ENCODE measurements around the gene RIN2. TPM values are rescaled to one million over a fixed set of nuclear protein-coding genes. Genes with fewer than 3 reads are reported as not detected.

RIN2 gene
- total and polyA plus RNA-seq, 7 experiments from 2014 or later: 0.57 to 20.8 (median 1.3) TPM; not detected in 3

DNA sequence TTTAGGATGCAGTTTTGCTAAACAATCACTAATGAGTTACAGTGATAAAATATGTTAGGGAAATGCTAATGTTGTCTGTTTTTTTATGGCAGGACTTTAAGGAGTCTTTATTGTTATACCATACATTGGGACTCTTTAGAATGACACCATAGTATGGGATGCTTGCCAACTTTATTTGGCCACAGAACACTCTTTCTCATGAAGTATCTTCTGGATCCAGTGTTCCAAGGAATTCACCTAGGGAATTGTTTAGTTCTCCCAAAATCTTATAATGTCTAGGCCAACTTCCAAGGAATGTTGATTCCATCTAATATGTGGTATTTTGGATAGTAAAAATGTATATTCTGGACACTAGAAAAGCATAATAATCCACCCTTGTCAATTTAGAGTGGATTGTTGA, 3.3 kb downstream of the RIN2 start:
- no peak for DNase-seq
- POLR2A ChIA-PET: no interaction called here
- intact Hi-C loops (cut with micrococcal nuclease): no loop called here
- H3K27ac ChIP-seq (ENCODE audit: low read depth, low read length): no peak overlapping the region
- no peak for ATAC-seq
- Mint-ChIP-seq H3K4me3 (no peak overlapping the region), H3K36me3 (no peaks in the 10 kb centered on the region), H3K4me1 (peaks cover 0 to 4% (median 0%) of the 10 kb centered on the region in 7 donors), H3K27me3 (peaks cover 18 to 46% (median 40%) of the 10 kb centered on the region in 5 donors), H3K27ac (no peak overlapping the region), H3K9me3 (peaks cover 0 to 3% (median 0%) of the 10 kb centered on the region in 11 donors)
- H3K4me3 ChIP-seq (ENCODE audit: low read length): no peak overlapping the region
- CTCF ChIA-PET: no interaction called here
- H3K9me3 ChIP-seq (ENCODE audit: control insufficient read depth in 2 of 3, low read length in 3 of 3): no peaks in the 10 kb centered on the region
- no peaks in the 10 kb centered on the region for H3K27me3 ChIP-seq (ENCODE audit: control insufficient read depth in 2 of 2, insufficient read depth in 2 of 2, low read length in 2 of 2)
- H3K4me1 ChIP-seq (ENCODE audit: control insufficient read depth in 2 of 2, insufficient read depth in 2 of 2, low read length in 2 of 2): no peaks in the 10 kb centered on the region
- H3K36me3 ChIP-seq (ENCODE audit: control insufficient read depth in 2 of 3, insufficient read depth in 3 of 3, low read length in 3 of 3): no peaks in the 10 kb centered on the region

- H3K4me1 Mint-ChIP-seq: peaks cover 0 to 3% (median 0%) of the 10 kb centered on the region in 7 donors
- H3K9me3 Mint-ChIP-seq: peaks cover 0 to 3% (median 0%) of the 10 kb centered on the region in 11 donors
- H3K36me3 ChIP-seq (ENCODE audit: control insufficient read depth in 2 of 3, insufficient read depth in 3 of 3, low read length in 3 of 3): no peaks in the 10 kb centered on the region
- no peaks in the 10 kb centered on the region for H3K9me3 ChIP-seq (ENCODE audit: control insufficient read depth in 2 of 3, low read length in 3 of 3)
- no peaks in the 10 kb centered on the region for H3K4me1 ChIP-seq (ENCODE audit: control insufficient read depth in 2 of 2, insufficient read depth in 2 of 2, low read length in 2 of 2)
- no peak for DNase-seq
- H3K4me3 ChIP-seq (ENCODE audit: low read length): no peak overlapping the region
- POLR2A ChIA-PET: no interaction called here
- H3K27ac Mint-ChIP-seq: no peak overlapping the region
- CTCF ChIA-PET: no interaction called here
- peaks cover 14 to 41% (median 39%) of the 10 kb centered on the region in 5 donors for H3K27me3 Mint-ChIP-seq
- H3K36me3 Mint-ChIP-seq: no peaks in the 10 kb centered on the region
- H3K4me3 Mint-ChIP-seq: no peak overlapping the region
- H3K27ac ChIP-seq (ENCODE audit: low read depth, low read length): no peak overlapping the region
- intact Hi-C loops (cut with micrococcal nuclease): no loop called here
- ATAC-seq: no peak
- H3K27me3 ChIP-seq (ENCODE audit: control insufficient read depth in 2 of 2, insufficient read depth in 2 of 2, low read length in 2 of 2): no peaks in the 10 kb centered on the region
These were observed 3.8 kb downstream of the RIN2 start for GRCh38 chr20:19761841-19762240.

GRCh38 chr20:19764207-19764606, 6.1 kb downstream of the RIN2 start:
- POLR2A ChIA-PET: no interaction called here
- Mint-ChIP-seq H3K4me1 (no peaks in the 10 kb centered on the region), H3K4me3 (no peak overlapping the region), H3K36me3 (no peaks in the 10 kb centered on the region), H3K27ac (no peak overlapping the region), H3K27me3 (peaks cover 10 to 45% (median 22%) of the 10 kb centered on the region in 5 donors), H3K9me3 (peaks cover 0 to 5% (median 0%) of the 10 kb centered on the region in 11 donors)
- H3K4me3 ChIP-seq (ENCODE audit: low read length): no peak overlapping the region
- no peaks in the 10 kb centered on the region for H3K27me3 ChIP-seq (ENCODE audit: control insufficient read depth in 2 of 2, insufficient read depth in 2 of 2, low read length in 2 of 2)
- intact Hi-C loops (cut with micrococcal nuclease): no loop called here
- H3K36me3 ChIP-seq (ENCODE audit: control insufficient read depth in 2 of 3, insufficient read depth in 3 of 3, low read length in 3 of 3): no peaks in the 10 kb centered on the region
- H3K9me3 ChIP-seq (ENCODE audit: control insufficient read depth in 2 of 3, low read length in 3 of 3): no peaks in the 10 kb centered on the region
- H3K27ac ChIP-seq (ENCODE audit: low read depth, low read length): no peak overlapping the region
- no peak for ATAC-seq
- no peaks in the 10 kb centered on the region for H3K4me1 ChIP-seq (ENCODE audit: control insufficient read depth in 2 of 2, insufficient read depth in 2 of 2, low read length in 2 of 2)
- CTCF ChIA-PET: interaction anchor here (0.7 kb wide), 1 partner anchor 31 kb away, joined by 3 read pairs; no protein-coding TSS in a partner anchor
- no peak for DNase-seq

GRCh38 chr20:19765266-19765665, 7.2 kb downstream of the RIN2 start:
- Histone ChIP-seq H3K27ac (ENCODE audit: low read depth, low read length) (no peak overlapping the region), H3K27me3 (ENCODE audit: control insufficient read depth in 2 of 2, insufficient read depth in 2 of 2, low read length in 2 of 2) (no peaks in the 10 kb centered on the region), H3K9me3 (ENCODE audit: control insufficient read depth in 2 of 3, low read length in 3 of 3) (no peaks in the 10 kb centered on the region), H3K4me1 (ENCODE audit: control insufficient read depth in 2 of 2, insufficient read depth in 2 of 2, low read length in 2 of 2) (no peaks in the 10 kb centered on the region), H3K4me3 (ENCODE audit: low read length) (no peak overlapping the region), H3K36me3 (ENCODE audit: control insufficient read depth in 2 of 3, insufficient read depth in 3 of 3, low read length in 3 of 3) (no peaks in the 10 kb centered on the region)
- no peak overlapping the region for H3K27ac Mint-ChIP-seq
- ChIA-PET POLR2A (no interaction called here), CTCF (no interaction called here)
- H3K27me3 Mint-ChIP-seq: peaks cover 5 to 43% (median 16%) of the 10 kb centered on the region in 5 donors
- H3K4me3 Mint-ChIP-seq: no peak overlapping the region
- H3K36me3 Mint-ChIP-seq: no peaks in the 10 kb centered on the region
- intact Hi-C loops (cut with micrococcal nuclease): no loop called here
- DNase-seq (no peak), ATAC-seq (no peak)
- peaks cover 0 to 2% (median 0%) of the 10 kb centered on the region in 7 donors for H3K4me1 Mint-ChIP-seq
- peaks cover 0 to 3% (median 0%) of the 10 kb centered on the region in 11 donors for H3K9me3 Mint-ChIP-seq

DNA sequence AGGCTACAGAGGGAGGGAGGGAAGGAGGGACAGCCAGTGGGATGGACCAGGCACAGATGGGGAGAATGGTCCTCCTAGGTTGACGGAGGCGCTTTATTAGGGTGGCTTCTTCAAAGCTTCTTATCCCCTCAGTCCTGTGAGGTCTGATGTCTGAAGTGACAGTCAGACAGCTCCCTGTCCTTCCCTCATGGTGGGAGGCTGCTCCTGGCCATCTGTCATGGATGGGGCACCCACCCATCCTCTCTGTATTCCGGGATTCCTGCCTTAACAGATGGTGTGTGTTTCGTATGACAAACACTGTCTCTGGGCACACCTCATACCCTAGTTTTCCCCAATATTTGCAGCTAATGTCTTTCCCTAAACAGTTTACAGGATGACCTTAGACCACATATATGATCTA, 7.9 kb downstream of the RIN2 start:
- Histone ChIP-seq H3K4me3 (ENCODE audit: low read length) (no peak overlapping the region), H3K27me3 (ENCODE audit: control insufficient read depth in 2 of 2, insufficient read depth in 2 of 2, low read length in 2 of 2) (no peaks in the 10 kb centered on the region), H3K9me3 (ENCODE audit: control insufficient read depth in 2 of 3, low read length in 3 of 3) (no peaks in the 10 kb centered on the region), H3K4me1 (ENCODE audit: control insufficient read depth in 2 of 2, insufficient read depth in 2 of 2, low read length in 2 of 2) (no peaks in the 10 kb centered on the region), H3K36me3 (ENCODE audit: control insufficient read depth in 2 of 3, insufficient read depth in 3 of 3, low read length in 3 of 3) (no peaks in the 10 kb centered on the region), H3K27ac (ENCODE audit: low read depth, low read length) (no peak overlapping the region)
- Mint-ChIP-seq H3K36me3 (no peaks in the 10 kb centered on the region), H3K27me3 (peaks cover 5 to 36% (median 19%) of the 10 kb centered on the region in 5 donors), H3K27ac (no peak overlapping the region), H3K4me1 (peaks cover 0 to 2% (median 0%) of the 10 kb centered on the region in 7 donors), H3K4me3 (no peak overlapping the region), H3K9me3 (peaks cover 0 to 3% (median 0%) of the 10 kb centered on the region in 11 donors)
- ATAC-seq (no peak), DNase-seq (no peak)
- POLR2A ChIA-PET: no interaction called here
- intact Hi-C loops (cut with micrococcal nuclease): no loop called here
- CTCF ChIA-PET: no interaction called here

DNA sequence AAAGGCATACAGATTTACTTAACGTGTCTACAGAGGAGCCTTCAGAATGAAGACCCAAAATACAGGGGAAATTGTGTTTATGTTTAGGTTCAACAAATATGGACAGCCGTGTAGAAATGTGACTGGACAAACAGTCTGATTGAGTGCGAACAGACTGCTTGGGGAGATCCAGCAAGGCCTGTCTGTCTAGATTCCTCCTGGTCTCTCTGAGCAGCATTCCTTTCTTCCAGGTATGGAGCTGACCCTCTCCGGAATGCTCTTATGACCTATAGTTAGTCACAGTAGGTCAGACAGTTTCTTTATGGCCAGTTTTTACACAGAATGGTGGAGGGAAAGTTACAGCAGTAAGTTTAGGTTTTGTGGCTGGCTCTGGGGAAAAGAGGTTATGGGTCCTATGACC, 9.0 kb downstream of the RIN2 start:
- POLR2A ChIA-PET: no interaction called here
- intact Hi-C loops (cut with micrococcal nuclease): no loop called here
- CTCF ChIA-PET: no interaction called here

GRCh38 chr20:19768325-19768842, 10.3 kb downstream of the RIN2 start:
- H3K27ac Mint-ChIP-seq: no peak overlapping the region
- ATAC-seq (no peak), DNase-seq (no peak)
- CTCF ChIA-PET: no interaction called here
- intact Hi-C loops (cut with micrococcal nuclease): no loop called here
- peaks cover 0 to 2% (median 0%) of the 10 kb centered on the region in 7 donors for H3K4me1 Mint-ChIP-seq
- Histone ChIP-seq H3K36me3 (ENCODE audit: control insufficient read depth in 2 of 3, insufficient read depth in 3 of 3, low read length in 3 of 3) (no peaks in the 10 kb centered on the region), H3K4me1 (ENCODE audit: control insufficient read depth in 2 of 2, insufficient read depth in 2 of 2, low read length in 2 of 2) (no peaks in the 10 kb centered on the region), H3K27ac (ENCODE audit: low read depth, low read length) (no peak overlapping the region), H3K4me3 (ENCODE audit: low read length) (no peak overlapping the region), H3K27me3 (ENCODE audit: control insufficient read depth in 2 of 2, insufficient read depth in 2 of 2, low read length in 2 of 2) (no peaks in the 10 kb centered on the region), H3K9me3 (ENCODE audit: control insufficient read depth in 2 of 3, low read length in 3 of 3) (no peaks in the 10 kb centered on the region)
- no peaks in the 10 kb centered on the region for H3K36me3 Mint-ChIP-seq
- no peak overlapping the region for H3K4me3 Mint-ChIP-seq
- peaks cover 2 to 30% (median 15%) of the 10 kb centered on the region in 5 donors for H3K27me3 Mint-ChIP-seq
- POLR2A ChIA-PET: no interaction called here
- H3K9me3 Mint-ChIP-seq: peaks cover 0 to 2% (median 0%) of the 10 kb centered on the region in 11 donors

More for the DNA sequence above, 9.0 kb downstream of the RIN2 start:
- H3K4me3 Mint-ChIP-seq: no peak overlapping the region
- DNase-seq (no peak), ATAC-seq (no peak)
- H3K27ac ChIP-seq (ENCODE audit: low read depth, low read length): no peak overlapping the region
- H3K36me3 Mint-ChIP-seq: no peaks in the 10 kb centered on the region
- no peak overlapping the region for H3K27ac Mint-ChIP-seq
- H3K9me3 Mint-ChIP-seq: peaks cover 0 to 3% (median 0%) of the 10 kb centered on the region in 11 donors
- no peak overlapping the region for H3K4me3 ChIP-seq (ENCODE audit: low read length)
- H3K9me3 ChIP-seq (ENCODE audit: control insufficient read depth in 2 of 3, low read length in 3 of 3): no peaks in the 10 kb centered on the region
- H3K27me3 ChIP-seq (ENCODE audit: control insufficient read depth in 2 of 2, insufficient read depth in 2 of 2, low read length in 2 of 2): no peaks in the 10 kb centered on the region
- H3K4me1 ChIP-seq (ENCODE audit: control insufficient read depth in 2 of 2, insufficient read depth in 2 of 2, low read length in 2 of 2): no peaks in the 10 kb centered on the region
- H3K36me3 ChIP-seq (ENCODE audit: control insufficient read depth in 2 of 3, insufficient read depth in 3 of 3, low read length in 3 of 3): no peaks in the 10 kb centered on the region
- H3K4me1 Mint-ChIP-seq: peaks cover 0 to 2% (median 0%) of the 10 kb centered on the region in 7 donors
- H3K27me3 Mint-ChIP-seq: peaks cover under 1 to 34% (median 19%) of the 10 kb centered on the region in 5 donors

Measured in naive thymus-derived CD4-positive, alpha-beta T cell (primary cell).